Stimulated activated CD4-positive, alpha-beta T cell treated with anti-CD3 and anti-CD28 coated beads, Interleukin-15, amount 100 ng/mL, for 24 hours (primary cell): ENCODE results near the gene KRTAP5-1.
"Not testable (repeated sequence)": the region's sequence is repeated elsewhere in the genome, so short reads cannot be mapped to it uniquely, and the experiment has no call there.

Experiments used
- DNase-seq: peaks from one replicate; pipeline ENCODE4 v3.0.0-alpha.2; 2020

Gene KRTAP5-1, protein sequence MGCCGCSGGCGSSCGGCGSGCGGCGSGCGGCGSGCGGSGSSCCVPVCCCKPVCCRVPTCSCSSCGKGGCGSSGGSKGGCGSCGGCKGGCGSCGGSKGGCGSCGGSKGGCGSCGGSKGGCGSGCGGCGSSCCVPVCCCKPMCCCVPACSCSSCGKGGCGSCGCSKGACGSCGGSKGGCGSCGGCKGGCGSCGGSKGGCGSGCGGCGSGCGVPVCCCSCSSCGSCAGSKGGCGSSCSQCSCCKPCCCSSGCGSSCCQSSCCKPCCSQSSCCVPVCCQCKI

DNA sequence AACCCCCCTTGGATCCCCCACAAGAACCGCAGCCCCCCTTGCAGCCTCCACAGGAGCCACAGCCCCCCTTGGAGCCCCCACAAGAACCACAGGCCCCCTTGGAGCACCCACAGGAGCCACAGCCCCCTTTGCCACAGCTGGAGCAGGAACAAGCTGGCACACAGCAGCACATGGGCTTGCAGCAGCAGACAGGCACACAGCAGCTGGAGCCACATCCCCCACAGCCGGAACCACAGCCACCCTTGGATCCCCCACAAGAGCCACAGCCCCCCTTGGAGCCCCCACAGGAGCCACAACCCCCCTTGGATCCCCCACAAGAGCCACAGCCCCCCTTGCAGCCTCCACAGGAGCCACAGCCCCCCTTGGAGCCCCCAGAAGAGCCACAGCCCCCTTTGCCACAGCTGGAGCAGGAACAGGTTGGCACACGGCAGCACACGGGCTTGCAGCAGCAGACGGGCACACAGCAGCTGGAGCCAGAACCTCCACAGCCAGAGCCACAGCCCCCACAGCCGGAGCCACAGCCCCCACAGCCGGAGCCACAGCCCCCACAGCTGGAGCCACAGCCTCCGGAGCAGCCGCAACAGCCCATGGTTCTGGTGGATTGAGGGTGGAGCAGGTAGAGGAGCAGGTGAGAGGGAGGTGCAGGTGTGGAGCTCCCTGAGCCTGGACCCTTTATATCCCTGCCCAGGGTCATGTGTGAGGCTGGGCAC lies at the start of gene KRTAP5-1:
Gene KRTAP5-1 (minus strand): TSS at position 623 of the 710 bp plus-strand sequence. CDS start 34 bp downstream, at position 589.
- DNase-seq, result not testable (repeated sequence)

DNA sequence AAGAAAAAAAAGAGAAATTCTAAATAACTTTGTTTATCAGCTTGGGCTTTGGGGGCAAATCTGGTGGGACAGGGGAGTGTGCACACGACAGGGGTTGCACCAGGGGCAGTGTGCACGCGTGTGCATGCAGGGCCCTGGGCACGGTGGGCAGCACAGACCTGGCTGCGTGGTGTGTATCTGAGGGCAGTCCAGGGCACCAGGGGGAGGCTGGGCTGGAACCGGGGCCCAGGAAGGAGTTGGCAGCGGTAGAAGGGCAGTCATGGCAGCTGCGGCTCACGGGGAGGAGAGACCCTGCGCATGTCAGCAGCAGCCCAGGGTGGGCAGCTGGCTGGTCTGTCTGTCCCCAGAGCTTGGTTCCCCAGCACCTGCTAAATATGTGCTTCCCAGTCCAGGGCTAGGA lies 48.8 kb upstream of the KRTAP5-1 start:
- no peak for DNase-seq

DNA sequence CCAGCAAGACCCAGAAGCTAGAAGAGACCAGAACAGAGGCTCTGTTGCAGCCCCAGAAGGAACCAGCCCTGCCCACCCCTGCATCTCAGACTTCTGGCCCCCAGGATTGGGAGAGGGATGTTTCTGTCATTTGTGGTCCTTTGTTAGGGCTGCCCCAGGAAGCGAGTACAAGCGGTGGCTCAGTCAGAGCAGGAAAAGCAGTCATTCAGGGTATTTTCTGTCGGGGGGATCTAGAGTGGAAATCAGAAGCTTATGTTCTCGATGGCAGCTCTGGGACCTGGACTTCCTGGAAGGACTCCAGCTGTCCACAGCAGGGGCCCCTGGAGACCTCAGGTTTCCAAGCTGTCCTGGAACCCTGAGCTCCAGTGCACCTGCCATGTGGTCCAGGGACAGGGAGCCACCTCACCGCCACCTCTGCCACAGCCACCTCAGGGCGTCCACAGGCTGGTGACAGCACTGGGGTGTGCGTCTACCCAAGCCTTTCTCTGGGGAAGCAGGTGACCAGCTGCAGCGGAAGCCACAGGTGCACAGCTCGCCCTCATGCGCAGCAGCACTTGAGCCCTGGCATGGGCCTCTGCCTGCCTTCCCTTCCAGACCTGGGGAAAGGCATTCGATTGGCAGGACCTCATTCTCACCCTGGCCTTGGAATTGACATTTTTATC lies 47.1 kb upstream of the KRTAP5-1 start:
- DNase-seq, result no peak

DNA sequence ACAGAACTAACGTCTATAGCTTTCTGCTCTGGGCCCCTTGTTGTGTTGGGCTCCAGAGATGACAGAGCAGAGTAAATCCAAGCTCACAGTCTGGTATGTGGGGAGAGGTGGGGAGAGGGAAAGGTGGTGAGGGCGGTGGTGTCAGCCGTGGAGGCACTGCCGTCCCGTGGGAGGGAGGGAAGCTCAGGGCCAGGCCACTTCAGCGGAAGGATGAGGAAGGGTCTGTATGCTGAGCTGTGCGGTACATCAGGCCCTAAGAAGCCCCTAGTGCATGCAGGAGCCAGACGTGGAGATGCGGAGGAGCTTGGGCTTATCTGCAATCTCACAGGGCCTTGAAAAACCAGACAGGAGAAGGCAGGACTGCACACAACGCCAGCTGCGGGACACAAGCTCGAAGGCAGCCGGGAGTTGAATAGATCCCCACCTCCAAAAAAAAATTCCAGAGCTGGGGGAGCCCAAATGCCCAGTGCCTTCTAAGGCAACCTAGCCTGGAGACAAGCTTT lies 46.0 kb upstream of the KRTAP5-1 start:
- DNase-seq, result no peak

DNA sequence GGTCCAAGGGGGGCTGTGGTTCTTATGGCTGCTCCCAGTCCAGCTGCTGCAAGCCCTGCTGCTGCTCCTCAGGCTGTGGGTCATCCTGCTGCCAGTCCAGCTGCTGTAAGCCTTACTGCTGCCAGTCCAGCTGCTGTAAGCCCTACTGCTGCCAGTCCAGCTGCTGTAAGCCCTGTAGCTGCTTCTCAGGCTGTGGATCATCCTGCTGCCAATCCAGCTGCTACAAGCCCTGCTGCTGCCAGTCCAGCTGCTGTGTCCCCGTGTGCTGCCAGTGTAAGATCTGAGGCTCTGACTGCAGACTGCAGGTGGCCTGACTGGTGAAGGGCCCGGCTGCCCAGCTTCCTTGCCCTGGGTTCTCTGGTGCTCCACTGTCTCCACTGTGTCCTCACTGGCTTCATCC lies 45.2 kb upstream of the KRTAP5-1 start:
- no peak for DNase-seq

DNA sequence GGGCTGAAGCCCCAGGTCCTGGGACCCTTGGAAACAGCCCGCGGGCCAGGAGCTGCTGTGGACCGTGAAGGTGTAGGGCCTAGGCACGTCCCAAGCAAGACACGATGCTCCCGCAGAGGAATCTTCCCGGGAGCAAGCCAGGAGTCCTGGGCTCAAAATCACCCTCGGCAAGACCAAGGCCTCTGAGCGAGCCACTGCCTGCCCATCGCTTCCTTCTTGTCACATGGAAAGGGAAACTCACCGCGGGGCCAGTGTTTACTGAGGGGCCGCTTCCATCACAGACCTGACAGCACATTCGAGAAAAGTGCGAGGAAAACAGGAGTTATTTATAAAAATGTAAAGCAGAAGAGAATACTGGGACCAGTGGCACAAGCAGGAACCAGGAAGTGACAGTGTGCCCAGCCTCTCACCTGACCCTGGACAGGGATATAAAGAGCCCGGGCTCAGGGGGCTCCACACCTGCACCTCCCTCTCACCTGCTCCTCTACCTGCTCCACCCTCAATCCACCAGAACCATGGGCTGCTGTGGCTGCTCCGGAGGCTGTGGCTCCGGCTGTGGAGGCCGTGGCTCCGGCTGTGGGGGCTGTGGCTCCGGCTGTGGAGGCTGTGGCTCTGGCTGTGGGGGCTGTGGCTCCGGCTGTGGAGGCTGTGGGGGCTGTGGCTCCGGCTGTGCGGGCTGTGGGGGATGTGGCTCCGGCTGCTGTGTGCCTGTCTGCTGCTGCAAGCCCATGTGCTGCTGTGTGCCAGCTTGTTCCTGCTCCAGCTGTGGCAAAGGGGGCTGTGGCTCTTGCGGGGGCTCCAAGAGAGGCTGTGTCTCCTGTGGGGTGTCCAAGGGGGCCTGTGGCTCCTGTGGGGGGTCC lies 44.5 kb upstream of the KRTAP5-1 start, which contains the start of gene KRTAP5-5:
Gene KRTAP5-5 (plus strand): TSS at position 450 of the 860 bp plus-strand sequence. CDS start 66 bp downstream, at position 516.
- no peak for DNase-seq

DNA sequence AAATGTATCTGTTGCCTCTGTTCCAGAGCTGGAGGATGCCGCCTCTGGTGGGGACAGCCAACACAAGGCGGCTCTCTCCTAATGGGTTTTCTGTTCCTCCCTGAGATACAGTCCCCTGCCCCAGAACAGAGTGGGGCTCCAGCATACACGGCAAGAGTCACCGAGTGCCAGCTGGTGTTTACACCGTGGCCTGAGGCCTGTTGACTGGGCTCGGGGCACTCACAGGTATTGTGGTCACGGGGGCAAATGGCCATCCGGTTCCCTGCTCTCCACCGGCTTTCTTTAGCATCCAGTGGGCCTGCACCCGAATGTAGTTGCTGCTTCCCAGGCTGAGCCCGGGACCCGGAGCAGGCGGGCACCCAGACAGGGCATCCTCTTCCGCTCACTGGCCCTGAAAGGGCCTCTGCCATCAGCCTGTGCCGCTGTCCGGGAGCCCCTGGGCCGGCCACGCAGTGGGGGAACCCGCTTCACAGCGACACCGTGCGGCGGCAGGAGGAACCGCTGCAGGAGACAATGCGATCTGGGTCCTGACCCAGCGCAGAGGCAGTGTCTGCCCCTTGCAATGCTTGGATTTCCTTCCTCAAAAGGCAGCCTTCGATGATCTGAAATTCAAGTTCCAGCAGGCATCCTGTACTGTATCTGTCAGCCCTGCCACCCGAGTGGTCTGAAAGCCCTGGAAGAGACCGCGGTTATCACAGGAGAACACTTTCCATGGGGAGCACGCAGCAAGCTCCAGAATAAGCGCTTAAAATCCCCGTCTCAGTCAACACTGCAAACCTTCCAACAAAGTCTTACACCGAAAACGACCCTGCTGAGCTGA lies 43.6 kb upstream of the KRTAP5-1 start:
- peak; percentile 75 for DNase-seq

DNA sequence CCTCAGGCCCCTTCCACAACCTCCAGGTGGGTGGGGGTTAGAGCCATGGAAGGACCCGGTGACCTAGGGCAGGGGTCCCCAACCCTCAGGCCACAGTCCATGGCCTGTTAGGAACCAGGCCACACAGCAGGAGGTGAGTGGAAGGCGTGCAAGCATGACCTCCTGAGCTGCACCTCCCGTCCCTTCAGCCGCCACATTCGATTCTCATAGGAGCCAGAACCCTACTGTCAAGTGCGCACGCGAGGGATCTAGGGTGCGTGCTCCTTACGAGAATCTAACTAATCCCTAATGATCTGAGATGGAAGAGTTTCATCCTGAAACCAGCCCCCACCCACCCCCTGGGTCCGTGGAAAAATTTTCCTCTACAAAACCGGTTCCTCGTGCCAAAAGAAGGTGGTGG lies 40.5 kb upstream of the KRTAP5-1 start:
- no peak for DNase-seq

DNA sequence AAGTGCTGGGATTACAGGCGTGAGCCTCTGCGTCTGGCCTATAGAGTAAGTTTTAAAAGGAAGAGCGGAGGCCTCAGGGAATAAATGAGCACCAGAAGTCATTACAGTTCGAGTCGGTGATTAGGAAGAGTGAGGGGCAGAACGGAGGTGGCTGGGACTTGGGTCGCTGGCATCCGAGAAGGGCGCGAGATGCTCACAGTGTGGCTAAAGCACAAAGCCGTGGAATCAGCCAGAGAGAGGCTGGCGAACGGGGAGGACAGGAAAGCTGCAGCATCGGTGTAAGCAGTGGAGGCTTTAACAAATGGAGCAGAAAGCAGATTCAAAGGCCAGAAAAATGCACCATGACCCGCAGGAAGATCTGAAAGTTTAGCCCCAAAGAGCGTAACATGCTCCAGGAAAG lies 39.5 kb upstream of the KRTAP5-1 start:
- DNase-seq, result no peak

DNA sequence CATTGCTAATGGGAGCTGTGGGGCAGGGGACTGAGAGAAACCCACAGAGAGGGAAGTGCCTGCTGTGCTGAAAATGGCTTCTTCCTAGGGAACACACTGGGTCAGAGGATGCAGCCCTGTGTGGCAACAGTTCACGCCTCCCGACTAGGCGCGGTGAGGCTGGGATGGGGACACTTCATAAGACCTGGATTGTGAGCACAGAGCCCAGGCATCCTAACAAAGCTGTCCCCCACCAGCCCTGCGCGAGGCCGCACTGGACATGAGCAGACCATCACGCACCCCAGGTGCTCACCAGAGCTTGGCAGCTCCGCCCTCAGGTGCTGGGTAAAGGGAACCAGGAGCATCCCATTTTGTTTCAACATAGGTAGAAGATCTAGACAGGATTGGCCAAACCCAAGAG lies 38.6 kb upstream of the KRTAP5-1 start:
- DNase-seq, result no peak

DNA sequence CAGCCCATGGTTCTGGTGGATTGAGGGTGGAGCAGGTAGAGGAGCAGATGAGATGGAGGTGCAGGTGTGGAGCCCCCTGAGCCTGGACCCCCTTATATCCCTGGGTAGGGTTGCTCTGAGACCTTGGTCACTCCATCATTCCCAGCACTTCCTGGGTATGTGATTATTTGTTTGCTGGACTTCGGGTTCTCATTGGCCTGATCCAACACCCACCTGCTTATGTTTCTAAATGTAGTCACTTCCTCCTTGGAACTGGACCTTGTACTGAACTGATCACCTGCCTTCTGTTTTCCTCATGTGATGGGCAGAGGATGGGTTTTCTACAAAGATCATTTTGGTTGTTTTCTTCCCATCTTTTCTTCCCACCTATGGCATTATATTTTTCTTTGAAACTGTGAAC lies 37.0 kb upstream of the KRTAP5-1 start, which contains the start of gene KRTAP5-4:
Gene KRTAP5-4 (minus strand): TSS at position 53 of the 400 bp plus-strand sequence. CDS start 45 bp downstream, at position 8.
- no peak for DNase-seq

DNA sequence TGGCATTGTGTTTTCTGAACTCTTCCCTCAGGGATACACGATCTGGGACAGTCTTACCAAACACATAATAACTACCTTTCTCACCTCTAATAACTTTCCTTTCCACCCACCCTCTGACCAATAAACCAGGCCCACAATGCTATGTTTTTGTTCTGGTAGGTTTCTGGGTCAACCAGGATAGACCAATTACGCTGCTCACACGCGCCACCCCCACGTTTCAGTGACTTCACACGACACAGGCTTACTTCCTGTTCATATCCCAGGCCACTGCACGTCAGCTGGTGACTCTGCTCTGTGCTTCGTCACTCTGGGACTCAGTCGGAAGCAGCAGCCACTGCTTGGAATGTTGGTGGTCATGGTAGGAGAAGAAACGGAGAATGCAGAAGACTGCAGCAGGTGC lies 34.4 kb upstream of the KRTAP5-1 start:
- DNase-seq, result peak; percentile 16

DNA sequence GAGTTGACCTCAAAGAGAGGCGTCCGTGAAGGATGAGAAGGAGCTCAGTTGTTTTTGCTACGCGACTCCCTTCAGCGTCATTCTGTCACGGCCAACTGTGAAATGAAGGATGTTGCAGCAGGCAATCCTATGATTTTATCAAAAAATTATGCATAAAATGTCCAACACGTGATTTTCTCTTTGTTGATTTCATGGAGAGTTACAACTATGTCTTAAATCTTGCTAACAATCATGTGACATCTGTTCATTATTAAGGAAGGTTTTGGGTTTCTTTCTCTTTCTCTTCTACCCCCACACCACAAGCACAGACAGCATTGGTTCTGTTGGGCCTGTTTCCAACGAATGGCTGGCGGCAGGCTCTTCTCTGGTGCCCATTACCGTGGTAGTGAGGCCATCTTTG lies 33.1 kb upstream of the KRTAP5-1 start:
- no peak for DNase-seq

DNA sequence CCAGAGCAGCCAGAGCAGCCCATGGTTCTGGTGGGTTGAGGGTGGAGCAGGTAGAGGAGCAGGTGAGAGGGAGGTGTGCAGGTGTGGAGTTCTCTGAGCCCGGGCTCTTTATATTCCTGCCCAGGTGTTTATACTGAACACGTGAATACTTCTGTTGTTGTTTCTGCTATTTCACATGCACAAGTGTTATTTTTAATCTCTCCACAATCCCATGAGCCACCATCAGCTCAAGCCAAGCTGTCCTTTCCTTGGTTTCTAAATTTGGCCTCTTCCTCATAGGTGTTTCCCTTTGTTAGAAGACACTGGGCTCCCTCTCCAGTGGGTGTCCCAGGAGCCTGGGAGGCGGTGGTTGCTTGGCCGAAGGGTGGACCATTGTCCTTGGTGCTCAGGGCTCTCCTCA lies 23.3 kb upstream of the KRTAP5-1 start, which contains the start of gene KRTAP5-3:
Gene KRTAP5-3 (minus strand): TSS at position 101 of the 400 bp plus-strand sequence. CDS start 78 bp downstream, at position 23.
- DNase-seq, result no peak

DNA sequence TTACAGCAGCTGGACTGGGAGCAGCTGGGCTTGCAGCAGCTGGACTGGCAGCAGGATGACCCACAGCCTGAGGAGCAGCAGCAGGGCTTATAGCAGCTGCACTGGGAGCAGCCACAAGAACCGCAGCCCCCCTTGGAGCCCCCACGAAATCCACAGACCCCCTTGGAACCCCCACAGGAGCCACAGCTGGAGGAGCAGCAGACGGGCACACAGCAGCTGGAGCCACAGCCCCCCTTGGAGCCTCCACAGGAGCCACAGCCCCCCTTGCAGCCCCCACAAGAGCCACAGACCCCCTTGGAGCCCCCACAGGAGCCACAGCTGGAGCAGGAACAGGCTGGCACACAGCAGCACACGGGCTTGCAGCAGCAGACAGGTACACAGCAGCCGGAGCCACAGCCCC lies 22.8 kb upstream of the KRTAP5-1 start:
- not testable (repeated sequence) for DNase-seq

DNA sequence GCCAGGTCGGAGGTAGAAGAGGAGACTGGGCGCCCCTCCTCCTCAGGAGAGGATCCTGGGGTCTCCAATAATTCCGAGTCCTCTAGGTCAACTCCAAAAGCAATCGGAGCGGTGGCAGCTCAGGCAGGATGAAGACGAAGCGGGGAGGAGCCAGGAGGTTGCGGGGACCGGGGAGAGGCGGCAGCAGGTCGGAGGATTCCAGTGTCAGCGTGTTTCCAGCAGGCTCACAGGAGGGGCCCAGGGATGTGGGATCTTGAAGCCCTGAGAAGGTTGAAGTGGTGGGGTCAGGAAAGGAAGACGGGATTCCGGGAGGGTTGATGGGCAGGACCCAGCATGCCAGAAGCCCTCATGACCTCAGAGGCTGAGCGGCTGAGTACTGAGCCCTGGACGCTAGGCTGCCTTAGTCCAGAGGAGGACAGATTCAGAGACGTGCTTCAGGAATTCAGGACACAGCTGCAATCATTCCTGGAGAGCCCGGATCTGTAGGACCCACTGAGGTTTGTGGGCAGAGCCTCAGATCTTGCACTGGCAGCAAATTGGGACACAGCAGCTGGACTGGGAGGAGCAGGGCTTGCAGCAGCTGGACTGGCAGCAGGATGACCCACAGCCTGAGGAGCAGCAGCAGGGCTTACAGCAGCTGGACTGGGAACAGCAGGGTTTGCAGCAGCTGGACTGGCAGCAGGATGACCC lies 22.2 kb upstream of the KRTAP5-1 start:
- not testable (repeated sequence) for DNase-seq

DNA sequence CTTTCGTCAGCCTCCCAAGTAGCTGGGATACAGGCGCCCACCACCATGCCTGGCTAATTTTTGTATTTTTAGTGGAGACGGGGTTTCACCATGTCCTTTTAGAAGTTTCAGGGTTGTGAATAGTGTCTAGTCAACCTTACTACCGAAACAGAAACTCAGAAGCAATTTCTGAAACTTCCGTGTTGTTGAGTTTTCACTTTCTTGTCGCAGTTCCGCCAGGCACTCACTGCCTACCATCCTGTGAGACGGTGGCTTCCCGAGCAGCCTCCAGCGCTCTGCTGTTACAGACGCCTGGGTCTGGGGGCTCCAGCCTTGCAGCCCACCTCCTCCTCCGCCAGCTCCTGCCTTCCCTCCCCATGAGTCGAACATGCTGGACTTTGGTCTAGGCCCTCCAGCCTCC lies 20.8 kb upstream of the KRTAP5-1 start:
- DNase-seq, result peak; percentile 25

DNA sequence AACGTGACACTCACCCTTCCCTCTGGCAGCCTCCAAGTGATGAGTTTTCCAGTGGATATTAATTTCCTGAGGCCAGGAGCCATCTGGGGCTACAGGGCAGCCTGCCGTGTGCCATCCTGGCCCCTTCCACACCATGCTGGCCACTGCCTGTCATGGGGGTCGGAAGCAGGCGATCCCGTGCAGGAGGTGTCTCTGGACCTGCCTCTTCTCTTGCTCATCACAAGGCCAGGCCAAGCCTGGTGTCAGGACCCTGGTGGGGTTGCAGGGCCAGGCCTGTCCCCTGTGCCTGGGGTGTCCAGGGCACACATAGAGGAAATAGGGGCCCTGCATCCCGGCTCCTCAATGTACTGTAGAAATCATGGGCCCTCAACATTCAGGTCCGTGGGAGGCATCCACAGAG lies 19.6 kb upstream of the KRTAP5-1 start:
- DNase-seq, result no peak

DNA sequence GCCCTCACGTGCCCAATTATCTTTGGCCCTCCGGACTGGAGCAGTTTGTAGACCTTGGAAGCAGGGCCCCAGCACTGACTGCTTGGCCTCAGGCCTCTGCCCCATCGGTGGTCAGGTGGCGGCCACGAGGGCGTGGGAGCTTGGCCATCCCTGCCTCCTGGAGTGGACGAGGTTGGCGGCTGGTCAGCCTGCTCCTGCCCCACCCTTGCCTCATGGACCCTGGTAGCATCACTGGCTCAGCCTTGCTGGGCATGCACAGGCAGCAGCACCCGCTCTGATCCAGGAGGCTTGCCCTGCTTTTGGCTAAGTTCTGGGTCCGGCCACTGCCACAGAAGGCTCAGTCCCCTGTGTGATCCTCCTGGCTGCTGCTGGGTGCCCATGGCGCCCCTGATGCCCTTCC lies 19.1 kb upstream of the KRTAP5-1 start:
- DNase-seq, result no peak

DNA sequence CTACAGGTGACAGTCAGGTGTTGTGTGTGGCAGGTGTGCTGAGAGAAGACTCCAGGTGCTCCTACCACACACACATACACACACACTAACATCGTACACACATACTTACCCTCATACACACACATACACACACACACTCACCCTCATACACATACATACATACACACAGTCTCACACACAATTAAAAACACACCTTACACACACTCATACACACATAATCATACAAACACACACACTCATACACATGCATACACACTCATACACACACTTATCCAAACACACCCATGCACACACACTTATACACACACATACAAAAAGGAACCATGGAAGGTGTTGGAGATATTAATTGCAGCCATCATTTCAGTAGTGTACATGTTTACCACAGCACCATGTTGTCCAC lies 18.5 kb upstream of the KRTAP5-1 start:
- DNase-seq, result no peak

DNA sequence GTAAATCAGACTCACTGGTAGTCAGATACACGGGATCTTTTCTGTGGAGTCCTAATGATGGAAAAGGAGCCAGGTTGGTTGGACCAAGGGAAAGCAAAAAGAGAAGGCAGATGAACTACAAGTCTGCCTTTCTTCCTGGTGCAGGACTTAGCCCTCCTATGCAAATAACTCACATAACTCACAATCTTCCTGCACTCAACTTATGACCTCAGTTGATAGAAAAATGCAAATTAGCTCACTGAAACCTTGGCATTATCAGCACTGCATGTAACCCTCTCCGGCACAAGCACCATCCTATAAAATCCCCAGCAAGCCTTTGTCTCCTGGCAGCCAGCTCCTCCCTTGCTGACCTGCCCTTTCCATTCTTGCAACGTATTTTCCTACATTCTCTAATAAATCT lies 16.6 kb upstream of the KRTAP5-1 start:
- not testable (repeated sequence) for DNase-seq
